ENCODE measurements around the gene NCOA4.
"Not testable (repeated sequence)": the region's sequence is repeated elsewhere in the genome, so short reads cannot be mapped to it uniquely, and the experiment has no call there.

GRCh38 chr10:46002189-46002687, 28.2 kb downstream of the NCOA4 start:
- not testable (repeated sequence) for TF ChIP-seq CTCF (IDR thresholded peaks at IDR 0.05; ENCODE audit: extremely low read depth in 1 of 2, insufficient read depth in 1 of 2, low read depth in 1 of 2, low read length in 2 of 2); POLR2AphosphoS5 (IDR thresholded peaks at IDR 0.05; ENCODE audit: insufficient read depth, low read depth, low read length); EZH2 (IDR thresholded peaks at IDR 0.05; ENCODE audit: borderline replicate concordance, low read depth, low read length, severe bottlenecking); MAX (IDR thresholded peaks at IDR 0.05; ENCODE audit: insufficient read depth, insufficient read length); POLR2A (IDR thresholded peaks at IDR 0.05; ENCODE audit: low read depth, low read length); GATA2 (IDR thresholded peaks at IDR 0.05; ENCODE audit: insufficient read depth, insufficient read length, low read depth, low read length)

Measured in endothelial cell of umbilical vein (primary cell).